Right atrium auricular region (tissue), 2 donors: Measurements from ENCODE around the gene TGFB1I1. TPM values are rescaled to one million over a fixed set of nuclear protein-coding genes. Genes with fewer than 3 reads are reported as not detected.

Experiments used
- DNase-seq: peaks from one replicate; pipeline ENCODE4 v3.0.0-alpha.2; 2019; ENCODE audit warnings: low spot score
- H3K27ac ChIP-seq, 2 donors: fragments of 200-600 bp; sonication (generic); 1 replicate in 1 of 2; 2 replicates in 1 of 2; pipeline ENCODE4 v1.5.1; 2016 to 2019
- H3K27me3 ChIP-seq, 2 donors: fragments of 200-600 bp; sonication (generic); one replicate each; pipeline versions ENCODE4 v1.5.1 to v1.6.0; 2017 to 2019
- H3K36me3 ChIP-seq: fragments of 200-600 bp; sonication (generic); one replicate; pipeline ENCODE4 v1.5.1; 2016
- H3K4me1 ChIP-seq, 2 donors: fragments of 200-600 bp; sonication (generic); one replicate each; pipeline versions ENCODE4 v1.5.1 to v1.6.0; 2017 to 2019
- H3K4me3 ChIP-seq, 2 donors: fragments of 200-600 bp; sonication (generic); 1 replicate in 1 of 2; 2 replicates in 1 of 2; pipeline ENCODE4 v1.5.1; 2017 to 2019; ENCODE audit warnings: mild to moderate bottlenecking in 1 of 2, moderate library complexity in 1 of 2
- H3K9me3 ChIP-seq, 2 donors: fragments of 200-600 bp; sonication (generic); one replicate each; pipeline ENCODE4 v1.5.1; 2019
- CTCF ChIP-seq, 2 donors: fragments of 200-600 bp; sonication (generic); IDR thresholded peaks; one replicate each; pipeline ENCODE4 v1.5.1; 2019; ENCODE audit warnings: antibody characterized with exemption in 2 of 2
- total RNA-seq, 2 donors: library from RNA; depleted of rRNA; stranded (reverse); fragments of >200 nt; gene quantifications; one replicate each; pipeline ENCODE4 v1.1.0, GENCODE V29; 2016

The TGFB1I1 gene
- total RNA-seq, 2 donors from 2014 or later: 23.4 to 84.7 TPM

DNA sequence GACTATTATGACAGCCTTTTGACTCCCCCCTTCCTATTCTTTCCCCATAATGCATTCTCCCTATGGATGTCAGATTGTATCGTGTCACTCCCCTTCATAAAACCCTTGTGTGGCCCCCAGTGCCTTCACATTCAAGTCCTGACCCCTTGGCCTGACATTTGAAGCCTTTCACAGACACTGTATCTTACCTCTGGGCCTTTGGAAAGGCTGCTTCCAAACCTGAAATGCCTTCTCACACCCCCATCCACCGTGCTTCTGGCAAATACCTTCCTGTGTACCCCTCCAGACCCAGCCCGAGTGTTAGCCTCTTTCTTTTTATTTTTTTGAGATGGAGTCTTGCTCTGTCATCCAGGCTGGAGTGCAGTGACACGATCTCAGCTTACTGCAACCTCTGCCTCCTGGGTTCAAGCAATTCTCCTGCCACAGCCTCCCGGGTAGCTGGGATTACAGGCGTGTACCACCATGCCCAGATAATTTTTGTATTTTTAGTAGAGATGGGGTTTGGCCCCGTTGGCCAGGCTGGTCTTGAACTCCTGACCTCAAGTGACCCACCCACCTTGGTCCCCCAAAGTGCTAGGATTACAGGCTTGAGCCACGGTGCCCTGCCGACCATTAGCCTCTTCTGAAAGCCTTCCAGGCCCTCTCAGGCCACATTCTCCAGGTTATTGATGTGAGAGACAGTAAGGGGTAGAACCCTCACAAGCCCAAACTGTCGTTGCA is 10.6 kb upstream of the TGFB1I1 start:
- Histone ChIP-seq H3K4me3 (no peak overlapping the region), H3K27ac (no peak overlapping the region), H3K27me3 (no peaks in the 10 kb centered on the region), H3K9me3 (no peaks in the 10 kb centered on the region), H3K4me1 (peaks cover 0 to 29% of the 10 kb centered on the region in 2 donors), H3K36me3 (peaks cover 41% of the 10 kb centered on the region)
- no peak for TF ChIP-seq CTCF (IDR thresholded peaks at IDR 0.05)
- DNase-seq: no peak

- Histone ChIP-seq H3K9me3 (no peaks in the 10 kb centered on the region), H3K27ac (no peak overlapping the region), H3K36me3 (peaks cover 47% of the 10 kb centered on the region), H3K4me1 (peaks cover 0 to 21% of the 10 kb centered on the region in 2 donors), H3K27me3 (no peaks in the 10 kb centered on the region), H3K4me3 (no peak overlapping the region)
- DNase-seq: no peak
- no peak for TF ChIP-seq CTCF (IDR thresholded peaks at IDR 0.05)
These were observed 9.8 kb upstream of the TGFB1I1 start for GRCh38 chr16:31461921-31462804.

GRCh38 chr16:31464348-31464769 is 7.6 kb upstream of the TGFB1I1 start:
- Histone ChIP-seq H3K4me1 (peaks cover 0 to 8% of the 10 kb centered on the region in 2 donors), H3K4me3 (no peak overlapping the region), H3K9me3 (no peaks in the 10 kb centered on the region), H3K27me3 (no peaks in the 10 kb centered on the region), H3K27ac (no peak overlapping the region), H3K36me3 (peaks cover 47% of the 10 kb centered on the region)
- no peak for TF ChIP-seq CTCF (IDR thresholded peaks at IDR 0.05)
- DNase-seq: no peak

DNA sequence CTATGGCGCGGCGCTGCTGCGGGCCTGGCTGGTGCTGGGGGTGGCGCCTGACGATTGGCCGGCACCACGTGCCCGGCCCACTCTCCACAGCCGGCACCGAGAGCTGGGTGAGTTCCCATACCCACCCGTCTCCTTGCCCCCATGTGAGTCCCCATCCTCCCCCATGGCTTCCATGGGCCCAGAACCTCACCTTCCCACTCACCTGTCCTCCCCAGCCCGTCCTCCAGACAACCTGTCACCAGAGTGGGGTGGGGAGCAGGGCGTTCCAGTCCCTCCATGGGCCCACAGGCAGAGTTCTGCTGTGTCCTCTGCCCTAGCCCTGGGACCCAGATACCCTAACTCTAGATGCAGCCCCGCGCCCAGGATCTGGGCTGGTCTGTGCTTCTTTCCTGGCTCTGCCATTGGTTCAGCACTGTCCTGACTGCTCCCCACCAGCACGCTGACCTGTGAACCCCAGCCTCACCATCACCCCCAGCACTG is 7.1 kb upstream of the TGFB1I1 start:
- Histone ChIP-seq H3K36me3 (peaks cover 47% of the 10 kb centered on the region), H3K4me1 (peaks cover 0 to 8% of the 10 kb centered on the region in 2 donors), H3K27ac (no peak overlapping the region), H3K4me3 (no peak overlapping the region), H3K9me3 (no peaks in the 10 kb centered on the region), H3K27me3 (no peaks in the 10 kb centered on the region)
- no peak for TF ChIP-seq CTCF (IDR thresholded peaks at IDR 0.05)
- no peak for DNase-seq

DNA sequence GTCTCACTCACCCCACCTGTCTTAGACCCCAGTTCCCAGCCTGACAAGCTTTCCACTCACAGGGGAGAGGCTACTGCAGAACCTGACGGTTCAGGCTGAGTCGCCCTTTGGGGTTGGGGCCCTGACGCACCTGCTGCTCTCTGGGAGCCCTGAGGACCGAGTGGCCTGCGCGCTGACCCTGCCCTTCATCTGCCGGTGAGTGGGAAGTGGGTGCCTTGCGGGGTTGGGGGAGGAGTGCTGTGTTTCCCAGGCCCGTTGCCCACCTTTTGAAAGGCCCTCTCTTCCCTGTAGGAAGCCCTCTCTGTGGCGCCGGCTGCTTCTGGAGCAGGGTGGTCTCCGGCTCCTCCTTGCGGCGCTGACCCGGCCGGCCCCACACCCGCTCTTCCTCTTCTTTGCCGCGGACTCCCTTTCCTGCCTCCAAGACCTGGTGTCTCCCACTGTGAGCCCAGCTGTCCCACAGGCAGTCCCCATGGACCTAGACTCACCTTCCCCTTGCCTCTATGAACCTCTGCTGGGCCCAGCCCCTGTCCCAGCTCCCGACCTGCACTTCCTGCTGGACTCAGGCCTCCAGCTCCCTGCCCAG is 6.1 kb upstream of the TGFB1I1 start:
- H3K36me3 ChIP-seq: peaks cover 47% of the 10 kb centered on the region
- no peaks in the 10 kb centered on the region for H3K9me3 ChIP-seq
- DNase-seq: no peak
- H3K4me3 ChIP-seq: no peak overlapping the region
- TF ChIP-seq CTCF (IDR thresholded peaks at IDR 0.05): no peak
- no peaks in the 10 kb centered on the region for H3K27me3 ChIP-seq
- peaks cover 0 to 2% of the 10 kb centered on the region in 2 donors for H3K4me1 ChIP-seq
- no peak overlapping the region for H3K27ac ChIP-seq
